Measurements from ENCODE around the gene NDUFAF2.

NDUFAF2 gene

GRCh38 chr5:61055434-61056006 lies 110.5 kb downstream of the NDUFAF2 start:
- H3K4me3 ChIP-seq (replicated peaks; ENCODE audit: low read depth, low read length): no peak overlapping the region
- peak; percentile 79 for TF ChIP-seq CTCF (IDR thresholded peaks at IDR 0.05; ENCODE audit: low read length, missing control alignments)
- DNase-seq (ENCODE audit: low read depth): peak; percentile 80

DNA sequence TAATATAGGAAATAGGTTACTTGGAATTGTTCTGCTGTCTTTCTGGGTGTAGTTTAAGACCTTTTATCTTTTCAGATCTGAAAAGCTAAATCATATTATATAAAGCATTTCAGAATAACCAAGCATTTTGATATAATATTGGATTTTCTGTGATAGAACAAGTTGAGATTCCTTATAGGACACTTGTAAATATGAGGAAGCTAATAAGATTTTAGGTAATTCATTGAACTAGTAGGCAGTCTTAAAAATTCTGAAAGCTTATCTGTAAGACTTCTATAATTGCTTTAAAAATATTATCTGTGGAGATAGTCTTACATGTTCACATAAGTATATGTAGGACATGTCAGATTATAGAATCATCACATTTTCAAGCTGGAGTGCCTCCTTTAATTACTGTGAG lies 114.5 kb downstream of the NDUFAF2 start:
- TF ChIP-seq CTCF (IDR thresholded peaks at IDR 0.05; ENCODE audit: low read length, missing control alignments): no peak
- H3K4me3 ChIP-seq (replicated peaks; ENCODE audit: low read depth, low read length): no peak overlapping the region
- DNase-seq (ENCODE audit: low read depth): no peak

DNA sequence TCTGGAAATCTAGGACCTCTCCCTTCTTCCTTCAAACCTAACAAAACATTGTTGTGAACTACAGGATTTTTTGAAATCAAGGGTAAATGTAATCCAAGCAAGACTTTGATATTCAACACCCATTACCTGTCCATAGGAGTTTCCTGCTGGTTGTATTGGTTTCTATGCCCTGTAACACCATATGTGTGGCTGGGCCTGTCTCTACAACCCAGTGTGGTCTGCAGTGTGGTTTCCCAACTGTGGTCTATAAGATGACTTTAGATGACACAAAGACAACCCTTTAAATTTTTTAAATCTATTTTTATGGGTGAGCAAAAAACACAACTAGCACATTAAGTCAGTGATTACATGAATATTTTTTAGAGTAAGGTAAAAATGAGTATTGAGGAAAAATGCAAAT lies 124.1 kb downstream of the NDUFAF2 start:
- no peak for TF ChIP-seq CTCF (IDR thresholded peaks at IDR 0.05; ENCODE audit: low read length, missing control alignments)
- no peak overlapping the region for H3K4me3 ChIP-seq (replicated peaks; ENCODE audit: low read depth, low read length)
- no peak for DNase-seq (ENCODE audit: low read depth)

DNA sequence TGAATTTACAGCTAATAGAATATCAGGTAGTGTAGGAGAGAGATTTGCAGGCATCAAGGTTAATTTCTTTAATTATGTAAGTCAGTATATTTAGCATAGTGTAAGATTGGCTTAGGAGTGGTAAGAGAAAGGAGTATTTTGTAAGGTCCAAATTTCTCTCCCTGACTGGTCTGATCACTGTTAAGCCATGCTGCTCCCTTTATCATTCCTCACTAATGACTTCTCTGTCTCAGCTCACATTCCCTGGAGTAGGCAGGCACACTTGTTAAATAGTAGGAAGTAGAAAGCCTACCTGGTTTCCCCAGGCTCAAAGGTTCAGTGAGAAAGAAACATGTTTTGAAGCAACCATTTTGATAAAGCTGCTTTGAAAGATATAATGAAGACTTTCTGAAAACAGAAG lies 126.5 kb downstream of the NDUFAF2 start:
- TF ChIP-seq CTCF (IDR thresholded peaks at IDR 0.05; ENCODE audit: low read length, missing control alignments): no peak
- no peak overlapping the region for H3K4me3 ChIP-seq (replicated peaks; ENCODE audit: low read depth, low read length)
- no peak for DNase-seq (ENCODE audit: low read depth)

DNA sequence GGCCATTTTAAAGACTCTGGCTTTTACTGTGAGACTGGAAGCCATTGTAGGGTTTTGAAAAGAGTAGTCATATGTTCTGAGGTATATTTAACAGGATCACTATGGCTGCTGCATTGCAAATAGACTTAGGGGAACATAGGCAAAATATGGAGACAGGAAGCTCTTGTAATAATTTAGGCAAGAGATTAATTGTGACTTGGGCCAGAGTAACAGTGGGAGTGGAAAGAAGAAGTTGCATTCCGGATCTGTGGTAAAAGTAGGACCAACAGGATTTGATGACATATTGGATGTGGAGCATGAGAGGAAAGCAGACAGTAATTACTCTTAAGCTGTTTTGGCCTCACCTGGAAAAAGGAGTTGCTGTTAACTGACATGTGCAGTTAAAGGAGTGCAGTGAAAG lies 131.6 kb downstream of the NDUFAF2 start:
- no peak for DNase-seq (ENCODE audit: low read depth)
- H3K4me3 ChIP-seq (replicated peaks; ENCODE audit: low read depth, low read length): no peak overlapping the region

DNA sequence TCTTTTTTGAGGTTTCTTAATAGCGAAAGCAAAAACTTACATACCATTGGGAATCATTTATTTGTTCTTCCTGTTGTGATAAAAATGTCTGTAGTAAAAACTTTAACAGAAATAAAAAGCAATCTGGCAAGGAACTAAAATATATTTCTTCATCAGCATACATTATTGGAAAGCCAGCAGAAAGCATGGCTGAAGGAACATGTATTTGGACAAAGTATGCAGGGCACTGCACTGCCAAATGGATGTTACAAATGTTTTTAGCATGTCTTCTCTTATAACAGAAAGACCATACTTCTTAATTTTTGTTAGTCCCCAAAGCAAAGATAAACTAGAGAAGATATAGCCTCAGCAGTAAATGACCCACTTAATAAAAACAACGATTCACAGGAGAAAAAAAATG lies 136.7 kb downstream of the NDUFAF2 start:
- no peak for TF ChIP-seq CTCF (IDR thresholded peaks at IDR 0.05; ENCODE audit: low read length, missing control alignments)
- H3K4me3 ChIP-seq (replicated peaks; ENCODE audit: low read depth, low read length): no peak overlapping the region
- DNase-seq (ENCODE audit: low read depth): no peak

More for the DNA sequence above, 131.6 kb downstream of the NDUFAF2 start:
- TF ChIP-seq CTCF (IDR thresholded peaks at IDR 0.05; ENCODE audit: low read length, missing control alignments): no peak

DNA sequence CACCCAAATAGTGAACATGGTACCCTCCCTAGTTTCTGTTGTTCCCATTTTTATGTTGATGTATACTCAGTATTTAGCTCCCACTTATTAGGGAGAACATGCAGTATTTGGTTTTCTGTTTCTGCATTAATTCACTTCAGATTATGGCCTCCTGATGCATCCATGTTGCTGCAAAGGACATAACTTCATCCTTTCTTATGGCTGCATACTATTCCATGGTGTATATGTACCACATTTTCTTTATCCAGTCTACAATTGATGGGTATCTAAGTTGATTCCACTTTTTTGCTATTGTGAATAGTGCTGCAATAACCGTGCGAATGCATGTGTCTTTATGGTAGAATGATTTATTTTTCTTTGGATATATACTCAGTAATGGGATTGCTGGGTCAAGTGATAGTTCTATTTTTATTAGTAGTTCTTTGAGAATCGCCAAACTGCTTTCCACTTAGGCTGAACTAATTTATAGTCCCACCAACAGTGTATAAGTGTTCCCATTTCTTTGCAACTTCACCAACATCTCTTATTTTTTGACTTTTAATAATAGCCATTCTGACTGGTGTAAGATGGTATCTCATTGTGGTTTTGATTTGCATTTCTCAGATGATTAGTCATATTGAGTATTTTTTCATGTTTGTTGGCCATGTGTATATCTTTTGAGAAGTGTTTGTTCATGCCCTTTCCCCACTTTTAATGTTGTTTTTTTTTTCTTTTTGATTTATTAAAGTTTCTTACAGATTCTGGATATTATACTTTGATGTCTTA lies 137.7 kb downstream of the NDUFAF2 start:
- DNase-seq (ENCODE audit: low read depth): peak; percentile 29
- TF ChIP-seq CTCF (IDR thresholded peaks at IDR 0.05; ENCODE audit: low read length, missing control alignments): no peak
- H3K4me3 ChIP-seq (replicated peaks; ENCODE audit: low read depth, low read length): no peak overlapping the region
